HT1080 (cell line): ENCODE results near the gene BTNL3. TPM values are rescaled to one million over a fixed set of nuclear protein-coding genes. Genes with fewer than 3 reads are reported as not detected.

Source experiments
- DNase-seq: peaks from one replicate; pipeline ENCODE4 v3.0.0-alpha.2; 2015; ENCODE audit warnings: low read depth
- total RNA-seq: library from RNA; depleted of rRNA; stranded (reverse); fragments of >200 nt; shearing (Covaris generic); gene quantifications from 2 replicates; pipeline ENCODE4 v1.2.3, GENCODE V29; 2014

Gene BTNL3
- total RNA-seq, 1 experiment from 2014 or later: not detected

GRCh38 chr5:181020688-181021087 is 32.0 kb downstream of the BTNL3 start:
- DNase-seq: no peak

GRCh38 chr5:181024245-181025064 is 35.8 kb downstream of the BTNL3 start:
- no peak for DNase-seq

- DNase-seq: no peak
Measured at GRCh38 chr5:181027452-181028031, 38.9 kb downstream of the BTNL3 start.

GRCh38 chr5:181028032-181028819 is 39.6 kb downstream of the BTNL3 start:
- DNase-seq: peak; percentile 11

- no peak for DNase-seq
Measured at GRCh38 chr5:181031716-181032115, 43.1 kb downstream of the BTNL3 start.

- peak; percentile 20 for DNase-seq
Measured at GRCh38 chr5:181035991-181036815, 47.6 kb downstream of the BTNL3 start.

- DNase-seq: no peak
Measured at GRCh38 chr5:181036816-181037364, 48.2 kb downstream of the BTNL3 start.

- peak; percentile 25 for DNase-seq
Measured at GRCh38 chr5:181037365-181037861, 48.8 kb downstream of the BTNL3 start.

GRCh38 chr5:181039471-181039870 is 50.8 kb downstream of the BTNL3 start:
- no peak for DNase-seq

- no peak for DNase-seq
Measured at GRCh38 chr5:181039931-181040630, 51.4 kb downstream of the BTNL3 start, which contains the start of gene BTNL9. BTNL9 (plus strand) TSS chr5:181040266; CDS start chr5:181045490, 5,224 bp downstream.

- DNase-seq: no peak
Measured at GRCh38 chr5:181040631-181040945, 51.9 kb downstream of the BTNL3 start.

- no peak for DNase-seq
Measured at GRCh38 chr5:181041043-181041442, 52.4 kb downstream of the BTNL3 start.

GRCh38 chr5:181042036-181042713 is 53.5 kb downstream of the BTNL3 start:
- no peak for DNase-seq

- DNase-seq: no peak
Measured at GRCh38 chr5:181042722-181043121, 54.1 kb downstream of the BTNL3 start.

- no peak for DNase-seq
Measured at GRCh38 chr5:181043285-181044092, 54.8 kb downstream of the BTNL3 start.

- DNase-seq: no peak
Measured at GRCh38 chr5:181044093-181044599, 55.5 kb downstream of the BTNL3 start.

GRCh38 chr5:181044662-181045305 is 56.1 kb downstream of the BTNL3 start:
- DNase-seq: no peak

- DNase-seq: no peak
Measured at GRCh38 chr5:181045316-181045715, 56.7 kb downstream of the BTNL3 start.
